Stimulated activated CD8-positive, alpha-beta memory T cell treated with anti-CD3 and anti-CD28 coated beads, Interleukin-15, amount 100 ng/mL, for 24 hours (primary cell): ENCODE results near the gene RPL36AL.

Experiments used
- DNase-seq: peaks from one replicate; pipeline ENCODE4 v3.0.0-alpha.2; 2020; ENCODE audit warnings: low read depth

The RPL36AL gene

DNA sequence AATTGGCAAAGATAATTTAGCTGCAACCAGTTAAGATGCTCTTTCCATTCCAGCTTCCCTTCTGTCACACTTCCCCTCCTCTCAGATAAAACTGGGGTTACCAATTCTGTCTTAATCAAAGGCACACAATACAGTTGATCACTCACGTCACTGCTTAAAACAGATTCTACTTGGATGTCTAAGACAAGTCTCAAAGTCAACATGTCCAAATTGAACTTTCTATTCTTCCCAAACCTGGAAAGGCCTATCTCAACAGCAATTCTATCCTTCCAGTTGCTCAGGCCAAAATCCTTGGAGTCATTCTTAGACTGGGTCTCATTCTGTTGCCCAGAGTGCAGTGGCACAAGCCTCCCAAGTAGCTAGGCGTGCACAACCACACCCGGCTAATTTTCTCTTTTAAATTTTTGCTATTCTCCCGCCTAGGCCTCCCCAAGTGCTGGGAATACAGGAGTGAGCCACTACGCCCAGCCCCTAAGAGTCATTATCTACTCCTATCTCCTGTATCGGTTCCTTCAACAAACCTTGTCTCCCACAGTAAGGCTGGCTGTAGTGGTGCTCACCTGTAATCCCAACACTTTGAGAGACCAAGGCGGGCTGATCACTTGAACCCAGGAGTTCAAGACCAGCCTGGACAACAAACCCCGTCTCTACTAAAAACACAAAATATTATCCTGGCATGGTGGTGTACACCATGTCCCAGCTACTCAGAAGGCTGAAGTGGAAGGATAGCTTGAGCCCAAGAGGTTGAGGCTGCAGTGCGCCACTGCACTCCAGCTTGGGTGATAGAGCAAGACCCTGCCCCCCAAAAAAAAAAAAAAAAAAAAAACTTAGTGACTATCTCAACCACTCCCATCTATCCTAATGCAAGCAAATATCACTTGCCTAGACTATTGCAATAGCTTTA is 39.0 kb downstream of the RPL36AL start:
- no peak for DNase-seq

DNA sequence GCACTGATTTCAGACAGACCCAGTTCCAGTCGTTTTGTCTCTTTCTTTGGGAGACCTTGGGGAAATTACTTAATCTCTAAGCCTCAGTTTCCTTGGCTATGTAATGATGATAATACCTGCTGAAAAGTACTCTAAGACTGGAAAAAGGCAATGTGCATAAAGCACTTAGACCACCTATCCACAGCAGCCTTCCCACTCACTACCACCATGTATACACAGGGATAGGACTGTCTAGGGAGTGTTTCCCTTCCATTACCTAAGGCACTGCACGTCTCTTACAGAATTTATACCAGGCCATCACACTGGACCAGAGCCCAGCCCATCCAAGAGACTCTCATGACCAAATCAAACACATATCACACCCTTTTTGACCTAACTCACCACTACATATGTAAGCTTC is 40.6 kb downstream of the RPL36AL start:
- DNase-seq, result no peak

DNA sequence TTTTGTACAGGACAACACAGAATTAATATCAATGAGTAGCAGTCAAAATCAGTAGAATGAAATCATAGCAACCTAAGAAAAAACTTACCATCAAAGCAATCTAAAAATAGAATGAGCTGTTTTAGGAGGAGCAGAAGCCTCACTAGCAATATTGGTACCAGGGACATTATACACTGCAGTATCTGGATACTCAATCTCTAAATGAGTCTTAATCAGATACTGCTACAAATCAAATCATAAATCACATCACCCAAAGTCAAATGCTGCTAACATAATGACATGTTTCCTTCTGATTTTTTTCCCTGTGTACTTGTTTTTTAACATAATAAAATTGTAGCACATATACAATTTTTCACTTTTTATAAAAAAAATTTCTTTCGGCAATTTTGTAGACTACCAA is 42.3 kb downstream of the RPL36AL start:
- DNase-seq, result no peak

DNA sequence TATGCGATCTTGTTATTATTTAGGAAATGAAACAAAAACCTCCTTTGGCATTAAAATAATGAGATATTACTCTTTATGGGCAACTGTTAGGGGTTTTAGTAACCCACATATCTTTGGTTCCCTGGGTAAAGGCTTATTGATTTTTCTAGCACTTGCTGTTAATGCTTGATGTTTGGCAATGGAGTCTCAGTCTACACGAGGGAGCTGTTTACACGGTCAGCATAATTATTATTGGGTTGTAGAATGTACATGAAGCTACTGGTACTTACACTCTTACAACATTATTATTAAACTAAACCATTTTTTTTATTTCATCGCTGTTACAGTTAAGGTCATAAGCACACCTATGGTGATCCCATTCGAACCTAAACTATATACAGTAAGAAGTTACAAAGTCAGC is 46.4 kb downstream of the RPL36AL start:
- no peak for DNase-seq

DNA sequence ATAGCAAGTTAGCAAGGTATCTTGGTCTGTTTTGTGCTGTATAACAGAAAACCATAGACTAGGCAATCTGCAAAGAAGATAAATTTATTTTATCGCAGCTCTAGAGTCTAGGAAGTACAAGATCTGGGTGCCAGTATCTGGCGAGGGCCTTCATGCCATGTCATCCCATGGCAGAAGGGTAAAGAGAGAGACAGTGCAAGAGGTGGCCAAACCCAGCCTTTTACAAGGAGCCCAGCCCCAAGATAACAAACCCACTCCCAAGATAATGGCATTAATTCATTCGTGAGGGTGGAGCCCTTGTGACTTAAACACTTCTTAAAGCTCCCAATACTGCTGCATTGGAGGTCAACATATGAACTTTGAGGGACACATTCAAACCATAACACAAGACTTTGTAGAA is 51.1 kb downstream of the RPL36AL start:
- no peak for DNase-seq
